Spleen (tissue), 7 donors: ENCODE data around the gene IGSF6.

Experiments used
- CTCF ChIP-seq, 11 experiments: fragments of 200-600 bp in 7 of 11; fragments of 450-650 bp in 4 of 11; sonication (generic) in 4 of 11; IDR thresholded peaks in 8 of 11; conservative IDR thresholded peaks in 3 of 11; 1 replicate in 7 of 11; 2 replicates in 4 of 11; pipeline versions ENCODE4 v1.4.0 to v1.8.0; 2016 to 2021; ENCODE audit warnings: antibody characterized with exemption in 11 of 11, inconsistent platforms in 4 of 11, mild to moderate bottlenecking in 1 of 11
- POLR2A ChIP-seq, 3 donors: fragments of 450-650 bp; IDR thresholded peaks; one replicate each; pipeline ENCODE4 v1.5.1; 2017; ENCODE audit warnings: antibody characterized with exemption in 3 of 3, mild to moderate bottlenecking in 1 of 3
- POLR2AphosphoS5 ChIP-seq, 3 donors: sonication (generic); formaldehyde crosslinking; IDR thresholded peaks; one replicate each; pipeline ENCODE4 v1.5.1; 2017; ENCODE audit warnings: antibody characterized with exemption in 3 of 3
- donor health status: DM: no; HTN: no; CAD: no; lungs with moderate emphysema.
- donor health status: DM: no; HTN: no; CAD: no.
- donor health status: DM: no; HTN: no; CAD: no.

DNA sequence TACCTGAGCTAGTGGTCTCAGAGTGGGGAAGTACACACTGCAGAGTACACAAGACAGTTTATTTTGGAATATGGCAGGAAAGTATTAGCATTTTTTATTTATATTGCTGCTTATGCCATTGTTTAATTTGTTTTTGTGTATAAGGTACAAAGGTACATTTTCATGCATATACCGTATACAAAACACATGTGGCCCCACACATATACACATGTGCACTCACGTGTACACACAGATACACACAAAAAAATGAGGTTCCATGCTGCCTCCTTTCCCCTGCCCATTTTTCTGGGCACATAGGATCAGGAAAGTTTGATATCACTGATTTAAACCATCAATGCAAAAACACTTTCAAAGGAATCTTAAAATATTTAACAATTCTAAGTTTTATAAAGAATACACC lies 12.9 kb downstream of the IGSF6 start:
- no peak for TF ChIP-seq CTCF (IDR thresholded peaks at IDR 0.05 in 8 of 11, conservative IDR thresholded peaks at IDR 0.05 in 3 of 11)
- TF ChIP-seq POLR2A (IDR thresholded peaks at IDR 0.05): no peak
- no peak for TF ChIP-seq POLR2AphosphoS5 (IDR thresholded peaks at IDR 0.05)
